Neutrophil (primary cell): ENCODE data around the gene CNTLN.
"Not testable (repeated sequence)": the region's sequence is repeated elsewhere in the genome, so short reads cannot be mapped to it uniquely, and the experiment has no call there.

Experiments used
- H3K27ac ChIP-seq: fragments of 200-600 bp; sonication (generic); 2 replicates; pipeline ENCODE4 v1.5.1; 2016; ENCODE audit warnings: mild to moderate bottlenecking, moderate library complexity
- H3K27me3 ChIP-seq: fragments of 200-600 bp; sonication (generic); 2 replicates; pipeline ENCODE4 v1.6.0; 2016; ENCODE audit warnings: mild to moderate bottlenecking
- H3K36me3 ChIP-seq: fragments of 200-600 bp; sonication (generic); 2 replicates; pipeline ENCODE4 v1.5.1; 2017
- H3K4me1 ChIP-seq, 2 experiments: fragments of 200-600 bp in 1 of 2; sonication (generic) in 1 of 2; 1 replicate in 1 of 2; 2 replicates in 1 of 2; pipeline versions ENCODE4 v1.5.1 to v1.6.1; 2013 to 2016; ENCODE audit warnings: low read depth in 1 of 2, low read length in 1 of 2, mild to moderate bottlenecking in 1 of 2, moderate library complexity in 1 of 2; ENCODE audit not compliant: control insufficient read depth in 1 of 2, insufficient read depth in 1 of 2
- H3K4me3 ChIP-seq, 2 experiments: fragments of 200-600 bp in 1 of 2; sonication (generic) in 1 of 2; 1 replicate in 1 of 2; 2 replicates in 1 of 2; pipeline ENCODE4 v1.5.1; 2013 to 2016; ENCODE audit warnings: low read depth in 1 of 2, low read length in 1 of 2, mild to moderate bottlenecking in 1 of 2, moderate library complexity in 1 of 2
- H3K9me3 ChIP-seq: fragments of 200-600 bp; sonication (generic); 2 replicates; pipeline ENCODE4 v1.5.1; 2016
- TF ChIP-seq, protein P1 (sequence below): fragments of 200-600 bp; sonication (generic); IDR thresholded peaks from 2 replicates; pipeline ENCODE4 v1.5.1; 2016; ENCODE audit warnings: antibody characterized with exemption

CNTLN gene

DNA sequence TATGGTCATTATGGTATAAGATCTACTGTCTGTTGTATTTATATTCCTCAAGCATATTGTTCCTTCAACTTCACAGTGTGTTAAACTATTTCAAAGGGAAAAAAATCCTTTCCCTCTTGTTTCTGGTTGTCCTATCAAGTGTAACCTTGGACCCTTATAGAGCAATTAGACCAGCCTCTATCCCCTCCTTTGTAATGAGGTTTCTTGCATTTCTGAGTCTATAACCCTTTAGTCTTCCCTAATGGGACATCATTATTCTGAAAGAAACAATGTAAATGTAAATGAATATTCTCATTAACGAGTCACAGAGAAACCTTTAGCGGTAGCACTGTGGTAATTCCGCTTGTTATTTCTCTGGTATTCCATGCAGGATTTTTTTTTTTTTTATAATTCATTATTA is 197.3 kb downstream of the CNTLN start:
- Histone ChIP-seq H3K4me1 (no peaks in the 10 kb centered on the region), H3K27ac (no peak overlapping the region), H3K9me3 (no peaks in the 10 kb centered on the region), H3K36me3 (no peaks in the 10 kb centered on the region), H3K4me3 (no peak overlapping the region), H3K27me3 (no peaks in the 10 kb centered on the region)
- TF ChIP-seq, protein P1, sequence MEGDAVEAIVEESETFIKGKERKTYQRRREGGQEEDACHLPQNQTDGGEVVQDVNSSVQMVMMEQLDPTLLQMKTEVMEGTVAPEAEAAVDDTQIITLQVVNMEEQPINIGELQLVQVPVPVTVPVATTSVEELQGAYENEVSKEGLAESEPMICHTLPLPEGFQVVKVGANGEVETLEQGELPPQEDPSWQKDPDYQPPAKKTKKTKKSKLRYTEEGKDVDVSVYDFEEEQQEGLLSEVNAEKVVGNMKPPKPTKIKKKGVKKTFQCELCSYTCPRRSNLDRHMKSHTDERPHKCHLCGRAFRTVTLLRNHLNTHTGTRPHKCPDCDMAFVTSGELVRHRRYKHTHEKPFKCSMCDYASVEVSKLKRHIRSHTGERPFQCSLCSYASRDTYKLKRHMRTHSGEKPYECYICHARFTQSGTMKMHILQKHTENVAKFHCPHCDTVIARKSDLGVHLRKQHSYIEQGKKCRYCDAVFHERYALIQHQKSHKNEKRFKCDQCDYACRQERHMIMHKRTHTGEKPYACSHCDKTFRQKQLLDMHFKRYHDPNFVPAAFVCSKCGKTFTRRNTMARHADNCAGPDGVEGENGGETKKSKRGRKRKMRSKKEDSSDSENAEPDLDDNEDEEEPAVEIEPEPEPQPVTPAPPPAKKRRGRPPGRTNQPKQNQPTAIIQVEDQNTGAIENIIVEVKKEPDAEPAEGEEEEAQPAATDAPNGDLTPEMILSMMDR, result no peak

DNA sequence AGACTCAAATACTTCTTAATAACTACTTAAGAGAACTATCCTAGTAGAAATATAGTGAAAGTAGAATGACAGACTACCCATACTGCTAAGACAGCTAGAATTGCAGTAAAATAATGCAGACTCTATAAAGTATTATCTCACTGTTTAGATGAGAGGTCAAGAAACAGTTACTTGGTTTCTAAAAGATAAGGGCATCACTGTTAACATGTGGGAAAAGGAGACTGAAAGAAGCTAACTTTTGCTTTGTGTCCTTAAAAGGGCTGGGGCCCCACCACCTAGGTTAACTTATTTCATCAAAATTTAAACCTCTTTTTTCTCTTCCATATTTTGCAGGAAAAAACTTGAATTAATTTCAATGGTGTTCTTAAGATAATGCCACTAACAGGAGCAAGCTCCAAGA is 204.3 kb downstream of the CNTLN start:
- Histone ChIP-seq H3K27me3 (no peaks in the 10 kb centered on the region), H3K36me3 (peaks cover 27% of the 10 kb centered on the region), H3K9me3 (no peaks in the 10 kb centered on the region), H3K4me1 (no peaks in the 10 kb centered on the region), H3K27ac (no peak overlapping the region), H3K4me3 (no peak overlapping the region)
- TF ChIP-seq, protein P1, result no peak

DNA sequence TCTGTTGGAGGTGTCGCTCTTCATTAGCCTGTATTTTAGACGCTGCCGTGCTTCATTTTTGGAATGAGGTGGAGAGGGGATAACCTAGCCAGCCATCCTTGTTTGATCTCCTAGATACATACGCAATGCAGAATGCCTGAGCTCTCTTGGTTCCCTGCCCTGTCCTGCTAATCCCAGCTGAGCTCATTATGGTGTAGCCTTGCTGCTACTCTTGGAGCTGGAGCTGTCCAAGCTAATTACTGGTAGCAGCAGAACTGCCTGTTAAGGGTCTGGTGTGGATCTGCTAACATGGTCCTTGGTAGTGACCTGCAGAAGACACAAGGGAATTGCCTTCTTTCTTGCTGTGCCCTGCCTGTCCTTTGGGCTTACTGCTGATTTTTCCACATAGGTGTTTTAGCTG is 207.9 kb downstream of the CNTLN start:
- TF ChIP-seq, protein P1, result no peak

DNA sequence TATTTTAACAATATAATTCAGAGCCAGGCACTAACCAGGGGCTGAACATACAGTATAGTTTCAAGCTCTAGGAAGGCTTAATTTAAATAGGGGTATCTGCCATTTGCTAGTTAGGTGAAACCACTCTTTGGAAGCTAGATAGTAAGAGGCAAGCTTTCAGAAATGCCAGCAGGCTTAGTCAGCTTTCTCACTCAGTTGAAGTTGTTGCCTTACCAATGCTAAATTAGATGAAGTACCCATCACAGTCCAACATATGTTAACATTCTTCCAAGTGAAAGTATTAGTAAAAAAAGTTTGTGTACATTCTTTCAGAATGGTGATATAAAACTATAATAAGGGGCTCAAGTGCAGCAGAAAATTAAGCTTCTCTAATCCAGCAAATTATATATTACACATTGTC is 215.0 kb downstream of the CNTLN start:
- Histone ChIP-seq H3K9me3 (no peaks in the 10 kb centered on the region), H3K36me3 (peaks cover 5% of the 10 kb centered on the region), H3K4me1 (no peaks in the 10 kb centered on the region), H3K27me3 (no peaks in the 10 kb centered on the region), H3K27ac (no peak overlapping the region), H3K4me3 (no peak overlapping the region)
- TF ChIP-seq, protein P1, result no peak

More for the DNA sequence above, 207.9 kb downstream of the CNTLN start:
- H3K27ac ChIP-seq, result no peak overlapping the region
- H3K9me3 ChIP-seq, result no peaks in the 10 kb centered on the region
- peaks cover 31% of the 10 kb centered on the region for H3K36me3 ChIP-seq
- H3K4me3 ChIP-seq, result no peak overlapping the region
- H3K27me3 ChIP-seq, result no peaks in the 10 kb centered on the region
- no peaks in the 10 kb centered on the region for H3K4me1 ChIP-seq

DNA sequence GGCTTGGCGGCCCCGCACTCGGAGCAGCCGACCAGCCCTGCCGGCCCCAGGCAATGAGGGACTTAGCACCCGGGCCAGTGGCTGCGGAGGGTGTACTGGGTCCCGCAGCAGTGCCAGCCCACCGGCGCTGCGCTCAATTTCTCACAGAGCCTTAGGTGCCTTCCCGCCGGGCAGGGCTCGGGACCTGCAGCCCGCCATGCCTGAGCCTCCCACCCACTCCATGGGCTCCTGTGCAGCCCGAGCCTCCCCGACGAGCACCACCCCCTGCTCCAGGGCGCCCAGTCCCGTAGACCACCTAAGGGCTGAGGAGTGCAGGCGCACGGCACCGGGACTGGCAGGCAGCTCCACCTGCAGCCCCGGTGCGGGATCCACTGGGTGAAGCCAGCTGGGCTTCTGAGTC is 219.2 kb downstream of the CNTLN start:
- not testable (repeated sequence) for H3K36me3 ChIP-seq, H3K9me3 ChIP-seq, H3K4me3 ChIP-seq, H3K27me3 ChIP-seq, H3K27ac ChIP-seq, H3K4me1 ChIP-seq

DNA sequence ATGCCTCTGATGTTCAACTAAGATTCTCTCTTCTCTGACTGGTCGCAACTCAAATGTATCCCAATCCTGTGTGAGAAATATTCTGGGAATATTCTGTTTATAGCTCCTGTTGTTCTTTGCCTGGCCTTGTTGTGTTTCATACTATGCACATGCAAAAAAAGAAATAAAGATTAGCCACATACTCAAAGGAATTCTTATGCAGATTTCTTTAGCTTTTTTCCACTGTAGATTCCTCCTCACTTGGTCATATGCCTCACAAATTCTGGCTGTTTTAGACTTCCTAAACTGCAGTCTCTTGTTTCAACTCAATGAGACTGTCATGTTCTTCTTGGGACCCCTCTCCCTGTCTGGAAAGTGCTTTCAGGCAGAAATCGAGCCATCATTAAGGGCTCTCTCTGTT is 226.5 kb downstream of the CNTLN start:
- Histone ChIP-seq H3K36me3 (no peaks in the 10 kb centered on the region), H3K27ac (no peak overlapping the region), H3K4me1 (no peaks in the 10 kb centered on the region), H3K9me3 (no peaks in the 10 kb centered on the region), H3K4me3 (no peak overlapping the region), H3K27me3 (no peaks in the 10 kb centered on the region)
- TF ChIP-seq, protein P1, result no peak
